H1 (cell line): ENCODE data around the gene TBC1D9B. TPM values are rescaled to one million over a fixed set of nuclear protein-coding genes. Genes with fewer than 3 reads are reported as not detected.

Experiments used
- CTCF ChIA-PET: fragments of 300-600 bp; sonication (Branson Sonifier 250); formaldehyde crosslinking; loops from one replicate; lab custom pipeline; 2021; ENCODE audit not compliant: partially characterized antibody; lab: Charles Lee
- POLR2A ChIA-PET: fragments of 300-600 bp; sonication (Branson Sonifier 250); formaldehyde crosslinking; loops from one replicate; lab custom pipeline; 2021; ENCODE audit warnings: inconsistent platforms; ENCODE audit not compliant: partially characterized antibody; lab: Charles Lee
- DNase-seq, 2 experiments: peaks; one replicate each; pipeline versions ENCODE4 v3.0.0 to v3.0.0-alpha.2; 2010 to 2022; ENCODE audit warnings: low spot score in 2 of 2, low read depth in 1 of 2, mixed read lengths in 1 of 2
- FAIRE-seq: peaks from 2 replicates; lab custom pipeline; 2011; peaks lifted over from hg19 to GRCh38; lab: Jason Lieb, UNC
- H2AFZ ChIP-seq: 2 replicates; pipeline ENCODE4 v1.8.1; 2012; ENCODE audit warnings: low read length, inconsistent platforms
- H2AK5ac ChIP-seq: 2 replicates; pipeline ENCODE4 v1.6.1; 2013; ENCODE audit warnings: low read depth, low read length
- H2BK120ac ChIP-seq: replicated peaks from 2 replicates; pipeline ENCODE3; 2013; ENCODE audit warnings: low read depth, low read length, inconsistent platforms
- H2BK12ac ChIP-seq: 2 replicates; pipeline ENCODE4 v1.6.1; 2013; ENCODE audit warnings: low read depth, low read length
- H2BK15ac ChIP-seq: 2 replicates; pipeline ENCODE4 v1.6.1; 2013; ENCODE audit warnings: low read length
- H2BK20ac ChIP-seq: 2 replicates; pipeline ENCODE4 v1.6.1; 2013; ENCODE audit warnings: low read length
- H2BK5ac ChIP-seq: 2 replicates; pipeline ENCODE4 v1.6.1; 2013; ENCODE audit warnings: low read depth, low read length
- H3K14ac ChIP-seq: 2 replicates; pipeline ENCODE4 v1.6.1; 2013; ENCODE audit warnings: inconsistent platforms; ENCODE audit not compliant: insufficient read length
- H3K18ac ChIP-seq: 2 replicates; pipeline ENCODE4 v1.6.1; 2013; ENCODE audit warnings: low read length; ENCODE audit errors: extremely low read depth
- H3K23ac ChIP-seq: 2 replicates; pipeline ENCODE4 v1.6.1; 2013; ENCODE audit warnings: inconsistent platforms; ENCODE audit not compliant: insufficient read length
- H3K23me2 ChIP-seq: 2 replicates; pipeline ENCODE4 v1.6.1; 2013; ENCODE audit warnings: low read depth, low read length
- H3K27ac ChIP-seq: 2 replicates; pipeline ENCODE4 v1.6.1; 2011; ENCODE audit warnings: low read depth, low read length, inconsistent platforms
- H3K27me3 ChIP-seq, 4 experiments: replicated peaks in 1 of 4; 1 replicate in 1 of 4; 2 replicates in 3 of 4; pipeline versions ENCODE4 v1.6.1 to v1.8.1; 2011 to 2013; ENCODE audit warnings: low read length in 3 of 4, mild to moderate bottlenecking in 3 of 4, inconsistent platforms in 2 of 4, mixed read lengths in 2 of 4, moderate library complexity in 1 of 4; ENCODE audit not compliant: control insufficient read depth in 3 of 4, insufficient read depth in 3 of 4; ENCODE audit errors: extremely low read depth in 1 of 4
- H3K36me3 ChIP-seq, 4 experiments: 2 replicates each; pipeline versions ENCODE4 v1.6.1 to v1.8.1; 2011 to 2013; ENCODE audit warnings: mild to moderate bottlenecking in 4 of 4, low read length in 3 of 4, moderate library complexity in 2 of 4, control low read depth in 1 of 4, inconsistent platforms in 1 of 4; ENCODE audit not compliant: insufficient read depth in 4 of 4, control insufficient read depth in 2 of 4
- H3K4ac ChIP-seq: replicated peaks from 2 replicates; pipeline ENCODE3; 2013; ENCODE audit warnings: low read length, low read depth, mixed read lengths, inconsistent platforms; ENCODE audit not compliant: insufficient read length
- H3K4me1 ChIP-seq, 4 experiments: replicated peaks in 1 of 4; 1 replicate in 1 of 4; 2 replicates in 3 of 4; pipeline versions ENCODE4 v1.6.1 to v1.8.1; 2011 to 2013; ENCODE audit warnings: low read length in 3 of 4, inconsistent platforms in 2 of 4, mixed read lengths in 1 of 4; ENCODE audit not compliant: insufficient read depth in 4 of 4, control insufficient read depth in 3 of 4
- H3K4me2 ChIP-seq, 2 experiments: 2 replicates each; pipeline versions ENCODE4 v1.6.1 to v1.8.1; 2011 to 2013; ENCODE audit warnings: low read depth in 2 of 2, low read length in 2 of 2, control low read depth in 1 of 2, inconsistent platforms in 1 of 2, mild to moderate bottlenecking in 1 of 2; ENCODE audit not compliant: insufficient read depth in 1 of 2
- H3K4me3 ChIP-seq, 4 experiments: fragments of 200-600, 300-600 bp in 1 of 4; sonication (generic), shearing (Covaris generic), sonication (Bioruptor Twin) in 1 of 4; 2 replicates each; pipeline versions ENCODE4 v1.5.1 to v1.8.1; 2011 to 2016; ENCODE audit warnings: low read length in 4 of 4, low read depth in 3 of 4, control low read depth in 2 of 4, inconsistent platforms in 2 of 4, mild to moderate bottlenecking in 2 of 4, mixed read lengths in 1 of 4, moderate library complexity in 1 of 4; ENCODE audit not compliant: insufficient read depth in 2 of 4; ENCODE audit errors: extremely low read depth in 1 of 4
- H3K56ac ChIP-seq: replicated peaks from 2 replicates; pipeline ENCODE3; 2013; ENCODE audit warnings: low read depth, mild to moderate bottlenecking, mixed read lengths, low read length, inconsistent platforms; ENCODE audit not compliant: insufficient read length
- H3K79me1 ChIP-seq: 2 replicates; pipeline ENCODE4 v1.6.1; 2013; ENCODE audit warnings: low read depth, low read length, control low read depth
- H3K79me2 ChIP-seq, 2 experiments: 2 replicates each; pipeline versions ENCODE4 v1.6.1 to v1.8.1; 2012 to 2013; ENCODE audit warnings: low read length in 2 of 2, mild to moderate bottlenecking in 2 of 2, inconsistent platforms in 1 of 2; ENCODE audit not compliant: insufficient read depth in 2 of 2, control insufficient read depth in 1 of 2
- H3K9ac ChIP-seq, 4 experiments: replicated peaks in 1 of 4; 1 replicate in 1 of 4; 2 replicates in 3 of 4; pipeline versions ENCODE4 v1.6.1 to v1.8.1; 2011 to 2013; ENCODE audit warnings: low read depth in 3 of 4, low read length in 3 of 4, control low read depth in 2 of 4, mild to moderate bottlenecking in 2 of 4, moderate library complexity in 2 of 4, inconsistent platforms in 1 of 4; ENCODE audit errors: extremely low read depth in 1 of 4
- H3K9me3 ChIP-seq, 2 experiments: 2 replicates each; pipeline versions ENCODE4 v1.6.1 to v1.8.1; 2012 to 2013; ENCODE audit warnings: mild to moderate bottlenecking in 2 of 2, moderate library complexity in 2 of 2, control low read depth in 1 of 2, inconsistent platforms in 1 of 2, low read depth in 1 of 2, low read length in 1 of 2, mixed read lengths in 1 of 2; ENCODE audit not compliant: insufficient read depth in 2 of 2
- H4K20me1 ChIP-seq, 2 experiments: replicated peaks in 1 of 2; 2 replicates each; pipeline versions ENCODE3 to v1.8.1; 2011 to 2013; ENCODE audit warnings: inconsistent platforms in 2 of 2, low read length in 2 of 2, mild to moderate bottlenecking in 1 of 2; ENCODE audit not compliant: insufficient read depth in 2 of 2, control insufficient read depth in 1 of 2
- H4K5ac ChIP-seq: 2 replicates; pipeline ENCODE4 v1.6.1; 2013; ENCODE audit warnings: low read length, low read depth, mixed read lengths, inconsistent platforms; ENCODE audit not compliant: insufficient read length
- H4K8ac ChIP-seq: 2 replicates; pipeline ENCODE4 v1.8.0; 2013; ENCODE audit warnings: mild to moderate bottlenecking, moderate library complexity, low read length, inconsistent platforms; ENCODE audit not compliant: insufficient read depth; ENCODE audit errors: extremely low read depth
- H4K91ac ChIP-seq: replicated peaks from 2 replicates; pipeline ENCODE3; 2013; ENCODE audit warnings: low read length, mixed read lengths, inconsistent platforms; ENCODE audit not compliant: insufficient read length
- BCL11A ChIP-seq, 2 experiments: IDR thresholded peaks; one replicate each; pipeline ENCODE4 v1.6.1; 2011; ENCODE audit warnings: low read depth in 2 of 2, low read length in 2 of 2, mild to moderate bottlenecking in 2 of 2
- CBX5 ChIP-seq: fragments of 300-800, 300-1000 bp; sonication (generic); IDR thresholded peaks from 2 replicates; pipeline ENCODE4 v1.7.1; 2016; ENCODE audit warnings: antibody characterized with exemption, low read length, low read depth
- CBX8 ChIP-seq: fragments of 300-800, 300-1000 bp; sonication (generic); IDR thresholded peaks from 2 replicates; pipeline ENCODE4 v1.7.1; 2016; ENCODE audit warnings: low read depth, low read length, borderline replicate concordance
- MAFK ChIP-seq: IDR thresholded peaks from 2 replicates; pipeline ENCODE4 v1.6.1; 2012; ENCODE audit warnings: low read depth, mild to moderate bottlenecking, improper control_type of control experiment, low read length
- RAD21 ChIP-seq, 2 experiments: IDR thresholded peaks in 1 of 2; conservative IDR thresholded peaks in 1 of 2; 2 replicates each; pipeline ENCODE4 v1.6.1; 2011; ENCODE audit warnings: low read depth in 2 of 2, low read length in 2 of 2, improper control_type of control experiment in 1 of 2, inconsistent platforms in 1 of 2, mild to moderate bottlenecking in 1 of 2, moderate library complexity in 1 of 2
- SAP30 ChIP-seq: fragments of 300-600 bp; sonication (generic); IDR thresholded peaks from 2 replicates; pipeline ENCODE4 v1.7.1; 2012; ENCODE audit warnings: low read length, moderate library complexity, mild to moderate bottlenecking, inconsistent platforms; ENCODE audit not compliant: insufficient read depth, insufficient replicate concordance
- SIX5 ChIP-seq: IDR thresholded peaks from 2 replicates; pipeline ENCODE4 v1.6.1; 2011; ENCODE audit warnings: mild to moderate bottlenecking, low read depth, low read length
- TAF7 ChIP-seq: optimal IDR thresholded peaks from 2 replicates; pipeline ENCODE3; 2011; ENCODE audit warnings: low read depth, mild to moderate bottlenecking, inconsistent platforms, low read length, moderate library complexity, borderline replicate concordance
- WGBS, 2 experiments: shearing (Covaris generic) in 1 of 2; methylation state at CpG; one replicate each; pipeline versions ENCODE4 v1.1.6 to v1.1.7; 2013 to 2015; ENCODE audit warnings: low lambda C conversion rate in 2 of 2, mixed read lengths in 2 of 2, inconsistent platforms in 1 of 2, low coverage in 1 of 2, missing lambda C conversion rate in 1 of 2; ENCODE audit not compliant: insufficient replicate concordance in 2 of 2, insufficient coverage in 1 of 2, insufficient read length in 1 of 2; ENCODE audit errors: extremely low coverage in 1 of 2, missing lambda C conversion rate in 1 of 2; 5-methylcytosine and 5-hydroxymethylcytosine counted together
- polyA plus RNA-seq, 7 experiments: library from polyadenylated mRNA; depleted of rRNA in 3 of 7; stranded (reverse) in 5 of 7; unstranded in 2 of 7; fragments of >200 nt in 5 of 7; fragments of 200-250 nt in 2 of 7; gene quantifications; 1 replicate in 5 of 7; 2 replicates in 1 of 7; 4 replicates in 1 of 7; pipeline versions ENCODE4 v1.2.1 to v1.2.3, GENCODE V29; 2011 to 2013; ENCODE audit warnings: missing spikeins in 2 of 7, mixed read lengths in 2 of 7
- total RNA-seq: library from RNA; stranded (reverse); fragmentation: NEBNext Ultra II Directional; extraction: Animal tissue kit (Norgen Biotek cat#: 25700); gene quantifications from 2 replicates; pipeline ENCODE4 v1.2.1, GENCODE V29; 2021
- TF ChIP-seq, protein P1 (sequence below): IDR thresholded peaks from 2 replicates; pipeline ENCODE4 v1.6.1; 2012; ENCODE audit warnings: low read length, inconsistent platforms

The TBC1D9B gene
- total and polyA plus RNA-seq, 2 of the 8 experiments (the other 6 are each of a cell fraction or from before 2014, with no cell fraction given): 33.6 to 57.1 TPM

DNA sequence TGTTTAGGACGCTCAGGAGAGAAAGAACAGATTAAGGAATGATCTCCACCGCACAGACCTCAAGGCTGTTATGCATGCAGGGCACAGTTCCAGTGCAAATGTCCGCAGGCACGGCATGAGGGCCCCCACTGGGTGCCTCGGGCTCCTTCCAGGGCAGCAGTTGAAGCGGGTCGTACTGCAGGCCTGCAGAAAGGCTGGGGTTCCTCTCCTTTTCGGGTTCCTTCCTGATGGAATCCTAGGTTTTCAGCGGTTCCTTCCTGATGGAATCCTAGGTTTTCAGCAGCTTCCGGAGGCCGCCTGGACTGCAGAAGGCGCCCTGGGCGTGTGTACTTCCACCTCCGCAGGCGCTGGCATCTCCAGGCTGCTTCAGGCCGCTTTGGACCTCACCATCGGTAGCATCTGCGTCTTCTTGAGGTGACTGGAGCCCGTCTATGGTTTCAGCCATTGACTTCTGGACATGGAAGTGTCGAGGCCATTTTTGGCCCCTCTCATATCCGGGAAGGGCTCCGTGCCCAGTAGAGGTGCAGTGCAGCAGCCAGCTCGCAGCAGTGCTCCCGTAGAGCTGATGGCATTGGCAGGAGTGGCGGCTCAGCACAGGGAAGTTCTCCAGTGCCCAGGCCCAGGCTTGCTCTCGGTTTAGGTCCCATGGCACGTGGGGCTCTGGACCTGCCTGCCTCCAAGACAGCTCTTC lies 95.4 kb downstream of the TBC1D9B start:
- Histone ChIP-seq H3K27ac (no peak overlapping the region), H2BK20ac (no peak overlapping the region), H3K18ac (no peak overlapping the region; the same call in 1 of the 2 replicates), H4K8ac (no peak overlapping the region), H3K14ac (no peak overlapping the region), H3K79me1 (no peaks in the 10 kb centered on the region), H3K36me3 (peaks cover 0 to 5% (median 0%) of the 10 kb centered on the region in 4 experiments; a peak in 1 of 8 replicates), H3K4me1 (peaks cover 0 to 7% (median 4%) of the 10 kb centered on the region in 4 experiments; a peak in 5 of 7 replicates), H2BK5ac (no peak overlapping the region), H3K23ac (no peak overlapping the region), H3K23me2 (peaks cover 9% of the 10 kb centered on the region; the same call in 1 of the 2 replicates), H2BK120ac (no peak overlapping the region), H4K5ac (no peak overlapping the region), H4K91ac (no peak overlapping the region), H2AFZ (no peak overlapping the region), H2BK12ac (no peak overlapping the region; the same call in 1 of the 2 replicates), H2AK5ac (no peak overlapping the region; the same call in 1 of the 2 replicates), H3K4ac (no peak overlapping the region), H3K4me3 (no peak overlapping the region), H3K56ac (no peak overlapping the region), H3K27me3 (peaks cover 0 to 5% (median 2%) of the 10 kb centered on the region in 4 experiments; a peak in 2 of 7 replicates), H2BK15ac (no peak overlapping the region), H4K20me1 (no peaks in the 10 kb centered on the region), H3K79me2 (no peaks in the 10 kb centered on the region; a peak in 1 of 4 replicates), H3K9ac (no peak overlapping the region), H3K9me3 (no peaks in the 10 kb centered on the region), H3K4me2 (no peak overlapping the region)
- DNase-seq (no peak), FAIRE-seq (no peak)
- CTCF ChIA-PET: interaction anchor here (1.2 to 2.8 kb wide), 4 partner anchors 10 to 51 kb away, joined by 3 to 23 read pairs (median 6); no protein-coding TSS in a partner anchor
- WGBS, 2 experiments: 88% methylated on average over 23 of the region's 27 CpGs; no CpG with 5 or more reads in 1 of the 2 experiments
- POLR2A ChIA-PET: interaction anchor here (0.7 to 12.6 kb wide), 2 partner anchors 8 to 11 kb away, joined by 3 to 207 read pairs; partner anchors contain the start of genes LTC4S, MGAT4B and SQSTM1
- no peak for TF ChIP-seq CBX8
- TF ChIP-seq MAFK: no peak
- TF ChIP-seq CBX5: no peak
- no peak for TF ChIP-seq SAP30
- TF ChIP-seq, protein P1, sequence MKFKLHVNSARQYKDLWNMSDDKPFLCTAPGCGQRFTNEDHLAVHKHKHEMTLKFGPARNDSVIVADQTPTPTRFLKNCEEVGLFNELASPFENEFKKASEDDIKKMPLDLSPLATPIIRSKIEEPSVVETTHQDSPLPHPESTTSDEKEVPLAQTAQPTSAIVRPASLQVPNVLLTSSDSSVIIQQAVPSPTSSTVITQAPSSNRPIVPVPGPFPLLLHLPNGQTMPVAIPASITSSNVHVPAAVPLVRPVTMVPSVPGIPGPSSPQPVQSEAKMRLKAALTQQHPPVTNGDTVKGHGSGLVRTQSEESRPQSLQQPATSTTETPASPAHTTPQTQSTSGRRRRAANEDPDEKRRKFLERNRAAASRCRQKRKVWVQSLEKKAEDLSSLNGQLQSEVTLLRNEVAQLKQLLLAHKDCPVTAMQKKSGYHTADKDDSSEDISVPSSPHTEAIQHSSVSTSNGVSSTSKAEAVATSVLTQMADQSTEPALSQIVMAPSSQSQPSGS: no peak
- TF ChIP-seq BCL11A (IDR thresholded peaks at IDR 0.05; ENCODE audit: low read depth in 2 of 2, low read length in 2 of 2): no peak
- TF ChIP-seq SIX5: no peak
- no peak for TF ChIP-seq TAF7
- no peak for TF ChIP-seq RAD21 (IDR thresholded peaks at IDR 0.05 in 1 of 2, conservative IDR thresholded peaks at IDR 0.05 in 1 of 2; ENCODE audit: low read depth in 2 of 2, low read length in 2 of 2)
